LHCN-M2 (cell line): ENCODE results near the gene APLP2. TPM values are rescaled to one million over a fixed set of nuclear protein-coding genes. Genes with fewer than 3 reads are reported as not detected.
"Not testable (repeated sequence)": the region's sequence is repeated elsewhere in the genome, so short reads cannot be mapped to it uniquely, and the experiment has no call there.

Experiments used
- DNase-seq: peaks from one replicate; pipeline ENCODE4 v3.0.0-alpha.2; 2012; ENCODE audit warnings: low read depth
- total RNA-seq: library from RNA; depleted of rRNA; stranded (reverse); fragments of >200 nt; gene quantifications from 2 replicates; pipeline ENCODE4 v1.2.3, GENCODE V29; 2014; rRNA removed

APLP2 gene
- total RNA-seq, 1 experiment from 2014 or later = 259 TPM

- DNase-seq = not testable (repeated sequence)
These were observed 123.9 kb downstream of the APLP2 start for GRCh38 chr11:130193551-130193950.

Other genes with a start within 250 kb of the APLP2 start
- gene NFRKB, start 174.3 kb upstream of the APLP2 start, total RNA-seq = 25.7 and 26.8 TPM in 2 replicates
- gene PRDM10, start 67.1 kb upstream of the APLP2 start, total RNA-seq = 5.6 and 7.2 TPM in 2 replicates
- gene ST14, start 89.9 kb downstream of the APLP2 start, total RNA-seq = 0.06 TPM in 1 of 2 replicates, not detected in the other
- 9.9 and 14.7 TPM in 2 replicates for gene ZBTB44, start 245.0 kb downstream of the APLP2 start, total RNA-seq